ENCODE measurements around the gene OLFM4. TPM values are rescaled to one million over a fixed set of nuclear protein-coding genes. Genes with fewer than 3 reads are reported as not detected.

OLFM4 gene
- polyA plus RNA-seq, 3 donors = not detected

- WGBS (ENCODE audit: insufficient coverage) = 97% methylated on average over 6 of the region's 12 CpGs
- Histone ChIP-seq H3K36me3 (replicated peaks in 1 of 2; ENCODE audit: control insufficient read depth in 1 of 2, insufficient read depth in 2 of 2, low read length in 2 of 2) (no peaks in the 10 kb centered on the region), H3K9ac (ENCODE audit: insufficient read depth, low read length, poor library complexity, severe bottlenecking) (no peak overlapping the region), H3K4me1 (ENCODE audit: control insufficient read depth in 1 of 2, insufficient read depth in 2 of 2, low read length in 2 of 2) (no peaks in the 10 kb centered on the region), H3K4me2 (replicated peaks; ENCODE audit: extremely low read depth, low read length, poor library complexity, severe bottlenecking) (no peak overlapping the region), H2AFZ (ENCODE audit: insufficient read depth, low read depth, low read length, poor library complexity, severe bottlenecking) (no peak overlapping the region), H3K9me3 (replicated peaks in 1 of 2; ENCODE audit: control insufficient read depth in 1 of 2, insufficient read depth in 1 of 2, low read length in 2 of 2) (peaks cover 0 to 2% of the 10 kb centered on the region in 2 donors), H3K27ac (ENCODE audit: low read depth in 1 of 2, low read length in 2 of 2) (no peak overlapping the region), H4K20me1 (ENCODE audit: insufficient read depth, low read length) (no peaks in the 10 kb centered on the region), H3K79me2 (ENCODE audit: insufficient read depth, low read length) (no peaks in the 10 kb centered on the region), H3K27me3 (ENCODE audit: control insufficient read depth in 2 of 2, insufficient read depth in 2 of 2, low read length in 2 of 2) (no peaks in the 10 kb centered on the region), H3K4me3 (replicated peaks in 1 of 3; ENCODE audit: low read depth in 2 of 3, low read length in 3 of 3) (no peak overlapping the region)
- peaks cover 1 to 8% (median 3%) of the 10 kb centered on the region in 3 donors for H3K27me3 Mint-ChIP-seq (ENCODE audit: low read depth in 3 of 3)
- TF ChIP-seq CTCF (IDR thresholded peaks at IDR 0.05) = no peak
- no peak for DNase-seq
- H3K4me3 Mint-ChIP-seq = no peak overlapping the region
- no peak overlapping the region for H3K27ac Mint-ChIP-seq
- no peaks in the 10 kb centered on the region for H3K4me1 Mint-ChIP-seq
- H3K9me3 Mint-ChIP-seq = peaks cover 0 to 3% (median under 1%) of the 10 kb centered on the region in 7 donors
- H3K36me3 Mint-ChIP-seq = no peaks in the 10 kb centered on the region
- intact Hi-C loops (cut with micrococcal nuclease) = no loop called here
Observed at GRCh38 chr13:53005626-53006025, 23.0 kb upstream of the OLFM4 start.

- Histone ChIP-seq H4K20me1 (ENCODE audit: insufficient read depth, low read length) (no peaks in the 10 kb centered on the region), H3K4me2 (replicated peaks; ENCODE audit: extremely low read depth, low read length, poor library complexity, severe bottlenecking) (no peak overlapping the region), H2AFZ (ENCODE audit: insufficient read depth, low read depth, low read length, poor library complexity, severe bottlenecking) (no peak overlapping the region), H3K27ac (ENCODE audit: low read depth in 1 of 2, low read length in 2 of 2) (no peak overlapping the region), H3K79me2 (ENCODE audit: insufficient read depth, low read length) (no peaks in the 10 kb centered on the region), H3K9me3 (replicated peaks in 1 of 2; ENCODE audit: control insufficient read depth in 1 of 2, insufficient read depth in 1 of 2, low read length in 2 of 2) (no peaks in the 10 kb centered on the region), H3K9ac (ENCODE audit: insufficient read depth, low read length, poor library complexity, severe bottlenecking) (no peak overlapping the region), H3K36me3 (replicated peaks in 1 of 2; ENCODE audit: control insufficient read depth in 1 of 2, insufficient read depth in 2 of 2, low read length in 2 of 2) (no peaks in the 10 kb centered on the region), H3K27me3 (ENCODE audit: control insufficient read depth in 2 of 2, insufficient read depth in 2 of 2, low read length in 2 of 2) (no peaks in the 10 kb centered on the region), H3K4me3 (replicated peaks in 1 of 3; ENCODE audit: low read depth in 2 of 3, low read length in 3 of 3) (no peak overlapping the region), H3K4me1 (ENCODE audit: control insufficient read depth in 1 of 2, insufficient read depth in 2 of 2, low read length in 2 of 2) (no peaks in the 10 kb centered on the region)
- no peak for DNase-seq
- Mint-ChIP-seq H3K4me3 (no peak overlapping the region), H3K36me3 (no peaks in the 10 kb centered on the region), H3K27ac (no peak overlapping the region), H3K27me3 (ENCODE audit: low read depth in 3 of 3) (peaks cover 1 to 12% (median 3%) of the 10 kb centered on the region in 3 donors), H3K4me1 (peaks cover 4% of the 10 kb centered on the region), H3K9me3 (peaks cover 0 to 3% (median 0%) of the 10 kb centered on the region in 7 donors)
- intact Hi-C loops (cut with micrococcal nuclease) = no loop called here
- WGBS (ENCODE audit: insufficient coverage) = 0% methylated on average over 3 of the region's 3 CpGs
- no peak for TF ChIP-seq CTCF (IDR thresholded peaks at IDR 0.05)
Observed at GRCh38 chr13:53007872-53008271, 20.7 kb upstream of the OLFM4 start.
